C4-2B (cell line): ENCODE results near the gene ATR.

Source experiments
- CTCF ChIP-seq: fragments of 450-650 bp; conservative IDR thresholded peaks from 2 replicates; pipeline ENCODE4 v1.5.1; 2017; ENCODE audit warnings: mild to moderate bottlenecking
- ZFX ChIP-seq: fragments of 450-650 bp; IDR thresholded peaks from 2 replicates; pipeline ENCODE4 v1.6.1; 2017

GRCh38 chr3:142609136-142609535 lies 30.6 kb upstream of the ATR start:
- TF ChIP-seq CTCF (no peak), ZFX (no peak)
